Osteocyte (in vitro differentiated cells): ENCODE results near the gene ADAMTS2. TPM values are rescaled to one million over a fixed set of nuclear protein-coding genes. Genes with fewer than 3 reads are reported as not detected.
A peak's percentile ranks its signal among the peaks of the same experiment; 100 is the strongest.

Source experiments
- DNase-seq: peaks from one replicate; pipeline ENCODE4 v3.0.0; 2021; ENCODE audit warnings: mixed read lengths; ENCODE audit not compliant: unreplicated experiment; ENCODE audit errors: extremely low spot score
- H3K27ac Mint-ChIP-seq: one replicate; pipeline ENCODE4 v1.8.0; 2021; ENCODE audit warnings: mild to moderate bottlenecking, mixed read lengths; ENCODE audit not compliant: unreplicated experiment
- H3K27me3 Mint-ChIP-seq: one replicate; pipeline ENCODE4 v1.8.0; 2021; ENCODE audit warnings: mixed read lengths; ENCODE audit not compliant: unreplicated experiment
- H3K36me3 Mint-ChIP-seq: one replicate; pipeline ENCODE4 v1.8.0; 2021; ENCODE audit warnings: mixed read lengths; ENCODE audit not compliant: unreplicated experiment
- H3K4me1 Mint-ChIP-seq: one replicate; pipeline ENCODE4 v1.8.0; 2021; ENCODE audit warnings: mixed read lengths; ENCODE audit not compliant: unreplicated experiment
- H3K4me3 Mint-ChIP-seq: one replicate; pipeline ENCODE4 v1.8.0; 2021; ENCODE audit warnings: mild to moderate bottlenecking, moderate library complexity, mixed read lengths; ENCODE audit not compliant: unreplicated experiment
- H3K9me3 Mint-ChIP-seq: one replicate; pipeline ENCODE4 v1.8.0; 2021; ENCODE audit warnings: mixed read lengths; ENCODE audit not compliant: unreplicated experiment
- CTCF ChIP-seq: fragments of 200-600 bp; sonication (generic); IDR thresholded peaks from 2 replicates; pipeline ENCODE4 v1.5.0; 2021; ENCODE audit warnings: antibody characterized with exemption, mild to moderate bottlenecking, moderate library complexity
- total RNA-seq: library from RNA; stranded (reverse); gene quantifications from 2 replicates; pipeline ENCODE4 v1.2.1, GENCODE V29; 2021

The ADAMTS2 gene
- total RNA-seq, 1 donor from 2014 or later = 12.2 TPM

GRCh38 chr5:179079165-179079987 is 265.9 kb downstream of the ADAMTS2 start:
- no peak for TF ChIP-seq CTCF
- Mint-ChIP-seq H3K27me3 (no peaks in the 10 kb centered on the region), H3K9me3 (peaks cover 55% of the 10 kb centered on the region), H3K36me3 (peaks cover 62% of the 10 kb centered on the region), H3K27ac (no peak overlapping the region), H3K4me1 (no peaks in the 10 kb centered on the region), H3K4me3 (no peak overlapping the region)
- DNase-seq = no peak

DNA sequence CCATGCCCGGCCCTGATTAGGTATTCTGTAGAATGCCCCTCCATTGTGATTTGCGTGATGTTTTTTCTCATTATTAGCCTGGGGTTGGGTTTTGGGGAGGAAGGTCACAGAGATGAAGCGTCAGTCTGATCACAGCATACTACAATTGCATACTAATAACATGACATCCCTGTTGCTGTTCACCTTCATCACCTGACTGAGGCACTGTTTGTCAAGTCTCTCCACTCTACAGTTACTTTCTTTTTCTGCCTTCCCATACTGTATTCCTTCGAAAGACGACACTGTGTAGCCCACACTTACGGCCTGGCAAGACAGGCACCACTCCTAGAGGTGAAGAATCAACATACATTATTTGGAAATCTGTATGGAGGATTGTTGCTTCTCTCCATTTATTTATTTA is 279.6 kb downstream of the ADAMTS2 start:
- DNase-seq = no peak
- Mint-ChIP-seq H3K4me3 (no peak overlapping the region), H3K4me1 (peaks cover 2% of the 10 kb centered on the region), H3K9me3 (peaks cover 45% of the 10 kb centered on the region), H3K27ac (no peak overlapping the region), H3K36me3 (peaks cover 53% of the 10 kb centered on the region), H3K27me3 (no peaks in the 10 kb centered on the region)
- TF ChIP-seq CTCF = no peak

GRCh38 chr5:179061025-179061424 is 284.2 kb downstream of the ADAMTS2 start:
- TF ChIP-seq CTCF = no peak
- Mint-ChIP-seq H3K9me3 (peaks cover 35% of the 10 kb centered on the region), H3K4me1 (peaks cover 2% of the 10 kb centered on the region), H3K4me3 (peak overlapping the region; percentile 82), H3K27ac (no peak overlapping the region), H3K27me3 (no peaks in the 10 kb centered on the region), H3K36me3 (peaks cover 25% of the 10 kb centered on the region)
- DNase-seq = peak; percentile 67

Other genes with a start within 250 kb of the ADAMTS2 start
- gene RUFY1, start 205.1 kb upstream of the ADAMTS2 start, total RNA-seq = 46.5 and 55.4 TPM in 2 replicates